Fibroblast of mammary gland (primary cell): ENCODE data around the gene IL17RD.
A peak's percentile ranks its signal among the peaks of the same experiment; 100 is the strongest.

Experiments
- DNase-seq: peaks from one replicate; pipeline ENCODE4 v3.0.0-alpha.2; 2010; ENCODE audit warnings: low read depth
- H3K4me3 ChIP-seq: 2 replicates; pipeline ENCODE4 v1.5.1; 2011; ENCODE audit warnings: low read depth, mild to moderate bottlenecking, low read length, moderate library complexity; ENCODE audit not compliant: control insufficient read depth
- TF ChIP-seq, protein P1 (sequence below): conservative IDR thresholded peaks from 2 replicates; pipeline ENCODE4 v1.5.1; 2011; ENCODE audit warnings: low read depth, low read length, inconsistent platforms; ENCODE audit not compliant: control insufficient read depth, insufficient read depth

The IL17RD gene

GRCh38 chr3:57179580-57180410 lies 14.6 kb upstream of the IL17RD start:
- TF ChIP-seq, protein P1, sequence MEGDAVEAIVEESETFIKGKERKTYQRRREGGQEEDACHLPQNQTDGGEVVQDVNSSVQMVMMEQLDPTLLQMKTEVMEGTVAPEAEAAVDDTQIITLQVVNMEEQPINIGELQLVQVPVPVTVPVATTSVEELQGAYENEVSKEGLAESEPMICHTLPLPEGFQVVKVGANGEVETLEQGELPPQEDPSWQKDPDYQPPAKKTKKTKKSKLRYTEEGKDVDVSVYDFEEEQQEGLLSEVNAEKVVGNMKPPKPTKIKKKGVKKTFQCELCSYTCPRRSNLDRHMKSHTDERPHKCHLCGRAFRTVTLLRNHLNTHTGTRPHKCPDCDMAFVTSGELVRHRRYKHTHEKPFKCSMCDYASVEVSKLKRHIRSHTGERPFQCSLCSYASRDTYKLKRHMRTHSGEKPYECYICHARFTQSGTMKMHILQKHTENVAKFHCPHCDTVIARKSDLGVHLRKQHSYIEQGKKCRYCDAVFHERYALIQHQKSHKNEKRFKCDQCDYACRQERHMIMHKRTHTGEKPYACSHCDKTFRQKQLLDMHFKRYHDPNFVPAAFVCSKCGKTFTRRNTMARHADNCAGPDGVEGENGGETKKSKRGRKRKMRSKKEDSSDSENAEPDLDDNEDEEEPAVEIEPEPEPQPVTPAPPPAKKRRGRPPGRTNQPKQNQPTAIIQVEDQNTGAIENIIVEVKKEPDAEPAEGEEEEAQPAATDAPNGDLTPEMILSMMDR: peak; percentile 49
- peak; percentile 45 for DNase-seq
- no peak overlapping the region for H3K4me3 ChIP-seq

GRCh38 chr3:57176045-57176444 lies 10.9 kb upstream of the IL17RD start:
- DNase-seq: no peak
- TF ChIP-seq, protein P1: no peak
- no peak overlapping the region for H3K4me3 ChIP-seq

DNA sequence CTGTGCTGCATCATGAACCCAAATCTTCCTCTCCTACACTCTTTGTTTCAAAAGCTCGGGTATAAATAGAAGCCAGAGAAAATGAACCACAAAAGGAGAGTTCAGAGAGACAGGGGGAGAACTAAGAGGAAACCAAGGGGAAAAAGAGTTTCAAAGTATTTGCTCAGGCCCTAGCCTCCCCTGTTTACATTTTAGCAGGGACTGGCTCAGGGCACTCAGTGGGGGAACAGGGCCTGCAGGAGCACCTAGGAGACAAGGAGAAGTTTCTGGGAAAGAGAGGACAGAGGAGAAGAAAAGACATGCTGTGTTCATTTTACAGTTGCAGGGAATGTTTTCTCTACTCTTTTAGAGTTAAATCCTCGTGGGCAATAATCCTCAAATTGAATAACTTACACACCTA lies 8.5 kb upstream of the IL17RD start:
- TF ChIP-seq, protein P1: no peak
- H3K4me3 ChIP-seq: no peak overlapping the region
- DNase-seq: no peak

- no peak for DNase-seq
- TF ChIP-seq, protein P1: no peak
- H3K4me3 ChIP-seq: no peak overlapping the region
These were observed 5.8 kb upstream of the IL17RD start for GRCh38 chr3:57170946-57171345.

DNA sequence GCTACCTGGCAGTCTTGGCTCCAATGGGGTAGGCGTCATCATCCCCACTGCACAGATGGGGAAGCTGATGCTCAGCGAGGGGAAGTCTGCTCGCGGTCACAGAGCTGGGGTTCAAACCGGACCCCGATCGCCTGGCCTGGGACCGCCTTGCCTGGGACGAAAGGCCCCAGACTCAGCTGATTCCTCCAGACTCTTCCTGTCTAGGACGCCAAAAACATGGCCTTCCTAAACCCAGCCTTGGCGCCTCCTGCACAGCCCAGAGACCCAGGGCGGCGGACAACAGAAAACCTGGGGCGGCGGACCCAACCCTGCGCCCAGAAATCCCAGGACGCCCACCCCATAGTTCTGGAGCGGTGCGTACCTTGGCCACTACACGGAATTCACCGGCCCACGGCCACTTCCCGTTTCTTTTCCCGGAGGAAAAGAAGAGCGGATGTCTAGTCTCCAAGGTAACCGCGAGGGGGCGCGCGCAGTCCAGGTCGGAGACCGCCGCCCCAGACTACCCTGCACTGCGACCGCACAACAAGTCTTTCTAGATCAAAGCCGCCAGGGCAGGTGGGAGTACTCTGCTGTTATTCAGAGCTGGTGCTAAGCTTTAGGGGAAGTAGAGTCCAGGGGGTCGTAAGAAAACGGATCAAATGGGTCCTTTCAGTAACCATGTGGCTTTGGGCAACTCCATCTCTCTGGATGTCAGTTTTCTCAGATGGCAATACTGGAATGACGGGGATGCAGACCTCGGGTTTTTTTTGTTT lies 4.9 kb upstream of the IL17RD start:
- H3K4me3 ChIP-seq: peak overlapping the region; percentile 59
- TF ChIP-seq, protein P1: peak; percentile 61
- DNase-seq: peak; percentile 63

DNA sequence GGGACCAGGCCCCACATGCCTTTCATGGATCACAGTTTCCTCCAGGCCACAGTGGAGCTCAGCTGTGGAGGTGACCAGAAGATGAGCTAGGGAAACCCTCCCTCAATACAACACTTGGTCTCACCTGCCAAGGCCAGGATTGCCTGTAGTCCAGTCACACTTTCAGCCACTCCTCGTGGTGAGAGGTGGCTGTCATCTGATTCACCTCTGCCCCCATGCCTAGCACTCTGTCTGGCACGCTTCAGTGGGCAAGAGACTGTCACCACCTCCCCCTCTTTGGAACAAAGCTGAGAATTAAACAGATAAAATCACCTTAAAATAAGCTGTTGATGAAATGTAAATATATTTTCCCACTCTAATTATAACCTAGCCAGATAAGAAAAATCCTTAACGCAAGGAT lies 4.0 kb upstream of the IL17RD start:
- TF ChIP-seq, protein P1: no peak

More for the DNA sequence above, 4.0 kb upstream of the IL17RD start:
- H3K4me3 ChIP-seq: no peak overlapping the region
- no peak for DNase-seq
